Subcutaneous adipose tissue (tissue), 4 donors: ENCODE data around the gene TEX9. TPM values are rescaled to one million over a fixed set of nuclear protein-coding genes. Genes with fewer than 3 reads are reported as not detected.

Experiments used
- CTCF ChIP-seq: fragments of 450-650 bp; IDR thresholded peaks from one replicate; pipeline ENCODE4 v1.5.1; 2016; ENCODE audit warnings: low read depth, mild to moderate bottlenecking, control low read depth, antibody characterized with exemption, moderate library complexity
- total RNA-seq, 4 donors: library from RNA; depleted of rRNA; stranded (reverse); fragments of >200 nt; gene quantifications; one replicate each; pipeline ENCODE4 v1.1.0, GENCODE V29; 2016

Gene TEX9
- total RNA-seq, 4 donors from 2014 or later, result 0.82 to 4.6 (median 1.6) TPM

- no peak for TF ChIP-seq CTCF
Measured at GRCh38 chr15:56432304-56432703, 67.1 kb downstream of the TEX9 start.

- TF ChIP-seq CTCF, result no peak
Measured at GRCh38 chr15:56440214-56440770, 75.1 kb downstream of the TEX9 start.

GRCh38 chr15:56442354-56442753 lies 77.1 kb downstream of the TEX9 start:
- no peak for TF ChIP-seq CTCF

- no peak for TF ChIP-seq CTCF
Measured at GRCh38 chr15:56445746-56446145, 80.5 kb downstream of the TEX9 start.

GRCh38 chr15:56454836-56455235 lies 89.6 kb downstream of the TEX9 start:
- no peak for TF ChIP-seq CTCF

- no peak for TF ChIP-seq CTCF
Measured at GRCh38 chr15:56456229-56456628, 91.0 kb downstream of the TEX9 start.

- TF ChIP-seq CTCF, result no peak
Measured at GRCh38 chr15:56459096-56459495, 93.9 kb downstream of the TEX9 start.
